Measurements from ENCODE around the gene PPDPF. TPM values are rescaled to one million over a fixed set of nuclear protein-coding genes. Genes with fewer than 3 reads are reported as not detected.
A peak's percentile ranks its signal among the peaks of the same experiment; 100 is the strongest.

Gene PPDPF
- total RNA-seq, 1 experiment from 2014 or later = 517 TPM

DNA sequence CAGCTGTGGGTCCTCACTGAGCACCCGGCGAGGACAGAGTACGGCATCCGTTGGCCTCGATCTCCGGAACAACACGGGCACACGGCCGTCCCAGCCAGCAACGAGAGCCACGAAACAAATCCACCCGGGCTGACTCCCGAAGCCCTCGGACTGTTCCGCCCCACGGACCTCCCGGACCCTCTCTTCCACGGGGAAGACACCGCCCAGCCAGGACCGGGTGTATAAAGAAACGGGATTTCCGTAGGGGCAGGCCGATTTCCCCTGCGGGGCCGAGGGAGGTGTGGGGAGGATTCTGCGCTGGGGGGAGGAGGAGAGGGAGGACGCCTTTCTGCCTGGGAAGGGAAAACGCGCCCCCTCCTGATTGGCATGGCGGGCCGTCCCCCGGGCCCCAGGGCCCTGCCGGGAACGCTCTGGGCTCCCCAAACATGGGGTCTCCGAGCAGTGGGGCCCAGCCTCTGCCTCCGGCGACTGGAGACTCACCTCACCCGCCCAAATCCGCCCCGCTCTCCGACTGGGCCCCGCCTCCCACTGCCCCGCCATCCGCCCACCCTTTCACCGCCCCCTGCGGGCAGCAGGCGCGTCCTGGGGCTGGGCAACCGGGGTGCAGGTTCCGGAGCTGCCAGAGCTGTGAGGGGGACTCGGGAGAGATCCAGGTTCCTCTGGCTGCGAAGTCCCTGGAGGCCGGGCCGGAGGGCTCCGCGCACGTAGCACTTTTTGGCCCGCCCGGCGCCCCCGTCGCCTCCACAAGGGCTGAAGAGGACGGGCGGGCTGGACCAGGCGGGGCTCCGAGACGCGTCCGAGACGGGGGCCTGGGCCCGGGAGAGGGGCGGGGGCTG lies 679 bp upstream of the PPDPF start:
- H3K9me3 Mint-ChIP-seq (ENCODE audit: low read depth, unreplicated experiment) = no peaks in the 10 kb centered on the region
- peak overlapping the region; percentile 89 for H3K27ac Mint-ChIP-seq (ENCODE audit: unreplicated experiment)
- intact Hi-C loops (cut with micrococcal nuclease; ENCODE audit: unreplicated experiment) = loop anchor here (2.0 to 5.0 kb wide), 2 partner anchors 21 to 78 kb away; partner anchors contain the start of gene EEF1A2
- H3K4me1 Mint-ChIP-seq (ENCODE audit: low read depth, unreplicated experiment) = peaks cover 16% of the 10 kb centered on the region
- DNase-seq = peak; percentile 84
- TF ChIP-seq, protein P1, sequence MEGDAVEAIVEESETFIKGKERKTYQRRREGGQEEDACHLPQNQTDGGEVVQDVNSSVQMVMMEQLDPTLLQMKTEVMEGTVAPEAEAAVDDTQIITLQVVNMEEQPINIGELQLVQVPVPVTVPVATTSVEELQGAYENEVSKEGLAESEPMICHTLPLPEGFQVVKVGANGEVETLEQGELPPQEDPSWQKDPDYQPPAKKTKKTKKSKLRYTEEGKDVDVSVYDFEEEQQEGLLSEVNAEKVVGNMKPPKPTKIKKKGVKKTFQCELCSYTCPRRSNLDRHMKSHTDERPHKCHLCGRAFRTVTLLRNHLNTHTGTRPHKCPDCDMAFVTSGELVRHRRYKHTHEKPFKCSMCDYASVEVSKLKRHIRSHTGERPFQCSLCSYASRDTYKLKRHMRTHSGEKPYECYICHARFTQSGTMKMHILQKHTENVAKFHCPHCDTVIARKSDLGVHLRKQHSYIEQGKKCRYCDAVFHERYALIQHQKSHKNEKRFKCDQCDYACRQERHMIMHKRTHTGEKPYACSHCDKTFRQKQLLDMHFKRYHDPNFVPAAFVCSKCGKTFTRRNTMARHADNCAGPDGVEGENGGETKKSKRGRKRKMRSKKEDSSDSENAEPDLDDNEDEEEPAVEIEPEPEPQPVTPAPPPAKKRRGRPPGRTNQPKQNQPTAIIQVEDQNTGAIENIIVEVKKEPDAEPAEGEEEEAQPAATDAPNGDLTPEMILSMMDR (IDR thresholded peaks at IDR 0.05; ENCODE audit: unreplicated experiment) = peak; percentile 60
- TSS peak; percentile 27 for BruUV-seq (replicated peaks)
- H3K4me3 Mint-ChIP-seq (ENCODE audit: low read depth, unreplicated experiment) = peak overlapping the region; percentile 95
- no peaks in the 10 kb centered on the region for H3K27me3 Mint-ChIP-seq (ENCODE audit: unreplicated experiment)
- CTCF ChIA-PET = interaction anchor here (0.6 to 2.0 kb wide), 8 partner anchors 17 to 211 kb away, joined by 3 to 15 read pairs (median 5); partner anchors contain the start of gene PTK6
- peaks cover 69% of the 10 kb centered on the region for H3K36me3 Mint-ChIP-seq (ENCODE audit: insufficient read depth, unreplicated experiment)

DNA sequence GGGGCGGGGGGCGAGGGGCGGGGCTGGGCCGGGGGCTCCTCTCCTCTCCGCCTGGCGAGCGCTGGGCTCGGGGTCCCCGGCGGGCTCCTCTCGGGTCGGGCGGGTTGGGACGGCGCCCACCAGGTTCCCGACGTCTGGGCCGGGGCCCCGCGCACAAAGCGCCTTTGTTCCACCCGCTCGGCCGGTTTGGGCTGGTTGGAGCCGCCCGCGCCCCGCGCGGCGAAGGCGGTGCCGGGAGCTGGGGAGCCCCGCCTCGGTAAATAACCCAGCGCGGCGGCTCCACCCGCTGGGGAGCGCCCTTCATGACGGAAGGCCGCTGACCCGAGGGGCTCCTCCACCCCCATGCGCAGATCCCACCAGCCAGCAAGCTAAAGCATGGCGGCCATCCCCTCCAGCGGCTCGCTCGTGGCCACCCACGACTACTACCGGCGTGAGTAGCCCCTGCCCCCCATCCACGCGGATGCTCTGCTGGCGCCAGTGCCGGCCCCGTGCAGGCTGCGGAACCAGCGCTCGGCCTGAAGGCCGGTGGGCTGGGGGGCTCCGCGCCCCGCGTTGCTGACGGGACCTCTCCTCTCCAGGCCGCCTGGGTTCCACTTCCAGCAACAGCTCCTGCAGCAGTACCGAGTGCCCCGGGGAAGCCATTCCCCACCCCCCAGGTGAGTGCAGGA lies 503 bp downstream of the PPDPF start:
- Mint-ChIP-seq H3K27ac (ENCODE audit: unreplicated experiment) (peak overlapping the region; percentile 89), H3K4me3 (ENCODE audit: low read depth, unreplicated experiment) (peak overlapping the region; percentile 95), H3K9me3 (ENCODE audit: low read depth, unreplicated experiment) (no peaks in the 10 kb centered on the region), H3K4me1 (ENCODE audit: low read depth, unreplicated experiment) (peaks cover 18% of the 10 kb centered on the region), H3K36me3 (ENCODE audit: insufficient read depth, unreplicated experiment) (peaks cover 80% of the 10 kb centered on the region), H3K27me3 (ENCODE audit: unreplicated experiment) (no peaks in the 10 kb centered on the region)
- BruUV-seq (replicated peaks) = TSS peak; percentile 88
- DNase-seq = peak; percentile 98
- TF ChIP-seq, protein P1 (IDR thresholded peaks at IDR 0.05; ENCODE audit: unreplicated experiment) = no peak
- CTCF ChIA-PET = interaction anchor here (0.6 to 2.0 kb wide), 7 partner anchors 9 to 212 kb away, joined by 3 to 15 read pairs (median 6); partner anchors contain the start of gene PTK6
- intact Hi-C loops (cut with micrococcal nuclease; ENCODE audit: unreplicated experiment) = loop anchor here (2.0 to 5.0 kb wide), 2 partner anchors 22 to 79 kb away; partner anchors contain the start of gene EEF1A2

DNA sequence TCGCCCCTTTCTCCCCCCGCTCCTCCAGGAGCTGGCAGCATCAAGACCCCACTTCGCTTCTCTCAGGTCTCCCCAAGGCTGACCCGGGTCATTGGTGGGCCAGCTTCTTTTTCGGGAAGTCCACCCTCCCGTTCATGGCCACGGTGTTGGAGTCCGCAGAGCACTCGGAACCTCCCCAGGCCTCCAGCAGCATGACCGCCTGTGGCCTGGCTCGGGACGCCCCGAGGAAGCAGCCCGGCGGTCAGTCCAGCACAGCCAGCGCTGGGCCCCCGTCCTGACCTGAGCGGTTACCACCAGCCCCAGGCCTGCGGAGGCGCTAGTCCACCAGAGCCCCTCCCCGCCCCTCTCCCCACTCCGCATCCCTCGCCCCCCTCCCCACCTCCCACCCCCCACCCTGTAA lies 1.0 kb downstream of the PPDPF start:
- intact Hi-C loops (cut with micrococcal nuclease; ENCODE audit: unreplicated experiment) = loop anchor here (2.0 to 5.0 kb wide), 2 partner anchors 23 to 79 kb away; partner anchors contain the start of gene EEF1A2
- H3K27me3 Mint-ChIP-seq (ENCODE audit: unreplicated experiment) = no peaks in the 10 kb centered on the region
- H3K9me3 Mint-ChIP-seq (ENCODE audit: low read depth, unreplicated experiment) = no peaks in the 10 kb centered on the region
- no TSS peak for BruUV-seq (replicated peaks)
- peaks cover 18% of the 10 kb centered on the region for H3K4me1 Mint-ChIP-seq (ENCODE audit: low read depth, unreplicated experiment)
- peak overlapping the region; percentile 95 for H3K4me3 Mint-ChIP-seq (ENCODE audit: low read depth, unreplicated experiment)
- H3K27ac Mint-ChIP-seq (ENCODE audit: unreplicated experiment) = peak overlapping the region; percentile 89
- TF ChIP-seq, protein P1 (IDR thresholded peaks at IDR 0.05; ENCODE audit: unreplicated experiment) = no peak
- peaks cover 86% of the 10 kb centered on the region for H3K36me3 Mint-ChIP-seq (ENCODE audit: insufficient read depth, unreplicated experiment)
- DNase-seq = no peak
- CTCF ChIA-PET = interaction anchor here (1.4 to 2.0 kb wide), 4 partner anchors 15 to 24 kb away, joined by 3 to 15 read pairs (median 14); partner anchors contain the start of gene PTK6

DNA sequence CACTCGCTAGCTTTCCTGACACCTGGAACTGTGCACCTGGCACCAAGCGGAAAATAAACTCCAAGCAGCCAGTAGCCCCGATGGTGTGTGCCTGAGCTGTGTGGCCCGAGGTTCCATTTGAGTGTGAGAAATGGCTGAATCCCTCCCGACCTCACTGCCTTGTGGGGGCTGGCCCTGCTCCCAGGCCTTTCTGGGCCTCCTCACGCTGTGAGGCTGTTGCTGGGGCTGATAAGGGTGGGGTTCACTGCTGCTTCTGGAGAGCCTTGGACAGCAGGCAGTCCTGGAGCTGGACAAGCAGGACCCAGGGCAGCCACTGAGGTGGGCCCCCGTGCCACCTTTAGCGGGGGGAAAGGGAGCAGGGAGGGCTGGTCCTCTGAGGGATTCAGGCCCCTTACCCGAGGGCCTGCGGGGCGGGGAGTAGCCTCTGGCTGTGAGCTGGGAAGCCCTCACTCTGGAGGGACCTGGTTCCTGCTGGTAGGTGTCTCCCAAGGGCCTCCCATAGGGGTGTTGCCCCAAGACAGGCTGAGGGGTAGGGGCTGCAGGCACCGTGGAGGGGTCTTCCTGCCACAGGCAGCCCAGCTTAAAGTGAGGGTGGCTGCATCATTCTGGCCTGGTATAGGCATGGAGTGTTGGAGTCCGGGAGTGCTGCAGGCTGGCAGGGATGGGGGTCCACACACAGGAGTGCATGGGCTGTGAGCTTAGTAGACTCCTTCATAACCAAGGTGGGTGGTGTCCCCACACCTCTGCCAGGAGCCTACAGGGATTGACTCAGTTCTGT lies 1.7 kb downstream of the PPDPF start:
- no peaks in the 10 kb centered on the region for H3K9me3 Mint-ChIP-seq (ENCODE audit: low read depth, unreplicated experiment)
- peaks cover 93% of the 10 kb centered on the region for H3K36me3 Mint-ChIP-seq (ENCODE audit: insufficient read depth, unreplicated experiment)
- H3K4me3 Mint-ChIP-seq (ENCODE audit: low read depth, unreplicated experiment) = peak overlapping the region; percentile 95
- no peak for DNase-seq
- no peaks in the 10 kb centered on the region for H3K27me3 Mint-ChIP-seq (ENCODE audit: unreplicated experiment)
- TF ChIP-seq, protein P1 (IDR thresholded peaks at IDR 0.05; ENCODE audit: unreplicated experiment) = no peak
- CTCF ChIA-PET = interaction anchor here (1.0 kb wide), 1 partner anchor 14 kb away, joined by 3 read pairs; no protein-coding TSS in a partner anchor
- BruUV-seq (replicated peaks) = no TSS peak
- H3K27ac Mint-ChIP-seq (ENCODE audit: unreplicated experiment) = peak overlapping the region; percentile 89
- peaks cover 18% of the 10 kb centered on the region for H3K4me1 Mint-ChIP-seq (ENCODE audit: low read depth, unreplicated experiment)
- intact Hi-C loops (cut with micrococcal nuclease; ENCODE audit: unreplicated experiment) = loop anchor here (5.0 kb wide), 1 partner anchor 80 kb away; no protein-coding TSS in a partner anchor
